OCI-LY3 (cell line): Measurements from ENCODE around the gene GTPBP1.

Experiments
- H2AFZ ChIP-seq: fragments of 200-600, 300-600 bp; shearing (Covaris generic); 2 replicates; pipeline ENCODE4 v1.6.0; 2014; ENCODE audit warnings: antibody characterized with exemption, low read depth, low read length
- H3K27ac ChIP-seq: fragments of 200-600, 300-600 bp; sonication (generic); 2 replicates; pipeline ENCODE4 v1.5.1; 2014; ENCODE audit warnings: mild to moderate bottlenecking, low read length, moderate library complexity, mixed read lengths
- H3K27me3 ChIP-seq: fragments of 200-600, 300-600 bp; sonication (generic); 2 replicates; pipeline ENCODE4 v1.6.1; 2014; ENCODE audit warnings: low read depth, low read length, mixed read lengths
- H3K36me3 ChIP-seq: fragments of 200-600, 300-600 bp; sonication (generic); replicated peaks from 2 replicates; pipeline ENCODE3; 2014; ENCODE audit warnings: low read depth, low read length, mixed read lengths
- H3K4me1 ChIP-seq: fragments of 300-600, 200-600 bp; sonication (generic); 2 replicates; pipeline ENCODE4 v1.6.1; 2014; ENCODE audit warnings: low read length, mixed read lengths
- H3K4me2 ChIP-seq: fragments of 200-600, 300-600 bp; sonication (generic); 2 replicates; pipeline ENCODE4 v1.6.1; 2014; ENCODE audit warnings: low read length, mixed read lengths
- H3K4me3 ChIP-seq: fragments of 300-600, 200-600 bp; sonication (generic); 2 replicates; pipeline ENCODE4 v1.5.1; 2014; ENCODE audit warnings: antibody characterized with exemption, mild to moderate bottlenecking, low read length, moderate library complexity
- H3K79me2 ChIP-seq: fragments of 300-600, 200-600 bp; shearing (Covaris generic); 2 replicates; pipeline ENCODE4 v1.6.1; 2014; ENCODE audit warnings: mild to moderate bottlenecking, low read length, mixed read lengths
- H3K9ac ChIP-seq: fragments of 300-600, 200-600 bp; shearing (Covaris generic); 2 replicates; pipeline ENCODE4 v1.6.0; 2014; ENCODE audit warnings: mild to moderate bottlenecking, low read length, moderate library complexity
- H3K9me3 ChIP-seq: fragments of 200-600, 300-600 bp; shearing (Covaris generic); 2 replicates; pipeline ENCODE4 v1.6.1; 2014; ENCODE audit warnings: low read length, mixed read lengths; ENCODE audit not compliant: insufficient read depth
- H4K20me1 ChIP-seq: fragments of 200-600, 300-600 bp; sonication (generic); 2 replicates; pipeline ENCODE4 v1.6.1; 2016; ENCODE audit warnings: low read length, mixed read lengths; ENCODE audit not compliant: insufficient read depth
- EZH2phosphoT487 ChIP-seq: fragments of 200-600 bp; shearing (Covaris generic); IDR thresholded peaks from 2 replicates; pipeline ENCODE4 v1.6.1; 2018; ENCODE audit warnings: antibody characterized with exemption, mixed run types, low read depth
- TF ChIP-seq, protein P1 (sequence below): fragments of 200-600, 300-600 bp; sonication (generic); IDR thresholded peaks from 2 replicates; pipeline ENCODE4 v1.5.1; 2014; ENCODE audit warnings: antibody characterized with exemption, low read length, low read depth

The GTPBP1 gene

DNA sequence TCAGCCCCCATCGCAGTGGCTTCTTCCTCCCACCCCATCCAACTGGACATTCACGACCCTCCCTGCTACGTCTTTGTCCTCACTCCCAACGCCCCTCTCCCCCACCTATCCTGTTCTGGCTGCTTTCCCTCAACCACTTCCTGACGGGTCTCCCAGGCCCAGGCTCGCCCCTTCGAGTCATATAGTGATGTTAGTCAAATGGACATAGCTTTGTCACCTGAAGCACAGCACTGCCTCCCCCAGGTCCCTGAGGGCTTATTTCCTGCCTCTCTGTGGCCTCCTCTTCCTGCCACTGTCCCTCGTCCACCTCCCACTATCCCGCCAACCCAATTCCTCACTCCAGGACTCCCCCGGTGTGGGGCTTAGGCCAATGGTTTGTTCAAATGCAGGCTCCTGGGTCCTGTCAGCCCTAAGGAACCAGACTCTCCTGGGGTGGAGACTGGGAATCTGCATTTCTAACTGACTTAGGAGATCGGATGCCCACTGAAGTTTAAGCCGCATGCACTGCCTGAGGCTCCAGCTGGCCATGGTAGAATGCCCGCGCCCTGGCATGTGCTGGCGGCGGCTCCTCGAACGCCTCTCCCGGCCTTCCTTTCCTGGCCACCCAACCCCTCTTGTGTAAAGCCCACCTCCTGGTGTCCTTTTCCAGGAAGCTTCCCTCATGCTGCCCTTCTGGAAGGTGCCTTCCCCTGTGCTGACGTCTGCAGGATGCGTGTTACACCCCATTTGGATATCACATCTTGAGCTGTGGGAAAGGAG, 31.7 kb downstream of the GTPBP1 start:
- TF ChIP-seq, protein P1, sequence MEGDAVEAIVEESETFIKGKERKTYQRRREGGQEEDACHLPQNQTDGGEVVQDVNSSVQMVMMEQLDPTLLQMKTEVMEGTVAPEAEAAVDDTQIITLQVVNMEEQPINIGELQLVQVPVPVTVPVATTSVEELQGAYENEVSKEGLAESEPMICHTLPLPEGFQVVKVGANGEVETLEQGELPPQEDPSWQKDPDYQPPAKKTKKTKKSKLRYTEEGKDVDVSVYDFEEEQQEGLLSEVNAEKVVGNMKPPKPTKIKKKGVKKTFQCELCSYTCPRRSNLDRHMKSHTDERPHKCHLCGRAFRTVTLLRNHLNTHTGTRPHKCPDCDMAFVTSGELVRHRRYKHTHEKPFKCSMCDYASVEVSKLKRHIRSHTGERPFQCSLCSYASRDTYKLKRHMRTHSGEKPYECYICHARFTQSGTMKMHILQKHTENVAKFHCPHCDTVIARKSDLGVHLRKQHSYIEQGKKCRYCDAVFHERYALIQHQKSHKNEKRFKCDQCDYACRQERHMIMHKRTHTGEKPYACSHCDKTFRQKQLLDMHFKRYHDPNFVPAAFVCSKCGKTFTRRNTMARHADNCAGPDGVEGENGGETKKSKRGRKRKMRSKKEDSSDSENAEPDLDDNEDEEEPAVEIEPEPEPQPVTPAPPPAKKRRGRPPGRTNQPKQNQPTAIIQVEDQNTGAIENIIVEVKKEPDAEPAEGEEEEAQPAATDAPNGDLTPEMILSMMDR, result no peak
- no peak for TF ChIP-seq EZH2phosphoT487
- no peak overlapping the region for H3K4me2 ChIP-seq
- no peak overlapping the region for H2AFZ ChIP-seq
- H3K27ac ChIP-seq, result no peak overlapping the region
- no peaks in the 10 kb centered on the region for H3K9me3 ChIP-seq
- H3K36me3 ChIP-seq, result peaks cover 91% of the 10 kb centered on the region
- H4K20me1 ChIP-seq, result peaks cover 10% of the 10 kb centered on the region; the same call in 1 of the 2 replicates
- no peak overlapping the region for H3K9ac ChIP-seq
- no peaks in the 10 kb centered on the region for H3K4me1 ChIP-seq
- H3K27me3 ChIP-seq, result no peaks in the 10 kb centered on the region
- no peak overlapping the region for H3K4me3 ChIP-seq
- no peaks in the 10 kb centered on the region for H3K79me2 ChIP-seq

DNA sequence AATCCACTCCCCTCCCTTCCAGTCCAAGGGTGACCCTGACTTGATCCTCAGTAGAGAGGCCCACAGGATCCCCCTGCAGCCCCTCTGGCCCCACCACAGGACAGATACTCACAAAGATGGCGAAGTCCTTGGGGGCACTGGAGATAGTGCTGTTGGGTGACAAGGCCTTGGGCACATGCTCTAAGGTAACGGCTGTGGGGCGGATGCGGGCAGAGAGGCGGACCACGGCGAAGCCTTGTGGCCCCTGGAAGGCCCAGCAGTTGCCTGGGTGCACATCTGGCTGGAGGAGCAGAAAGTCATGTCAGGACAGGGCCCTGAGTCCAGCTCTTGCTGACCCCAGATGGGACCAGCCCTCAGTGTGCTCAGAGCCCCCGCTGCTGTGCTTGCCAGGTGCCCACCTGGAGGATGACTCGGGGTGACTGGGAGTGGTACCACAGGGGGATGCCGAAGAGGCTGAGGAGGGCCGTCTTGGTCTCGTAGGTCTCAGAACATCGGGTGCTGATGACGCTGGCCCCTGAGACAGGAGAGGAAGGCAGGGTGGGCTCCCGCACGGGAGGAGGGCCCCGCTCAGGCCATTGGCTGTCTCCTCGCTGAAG, 32.8 kb downstream of the GTPBP1 start:
- no peak overlapping the region for H3K9ac ChIP-seq
- no peaks in the 10 kb centered on the region for H3K27me3 ChIP-seq
- H3K4me3 ChIP-seq, result no peak overlapping the region
- H3K9me3 ChIP-seq, result no peaks in the 10 kb centered on the region
- peaks cover 10% of the 10 kb centered on the region; the same call in 1 of the 2 replicates for H4K20me1 ChIP-seq
- H3K4me1 ChIP-seq, result no peaks in the 10 kb centered on the region
- no peak overlapping the region for H2AFZ ChIP-seq
- no peak overlapping the region for H3K27ac ChIP-seq
- TF ChIP-seq EZH2phosphoT487, result no peak
- TF ChIP-seq, protein P1, result no peak
- no peaks in the 10 kb centered on the region for H3K79me2 ChIP-seq
- H3K36me3 ChIP-seq, result peaks cover 91% of the 10 kb centered on the region
- H3K4me2 ChIP-seq, result no peak overlapping the region

DNA sequence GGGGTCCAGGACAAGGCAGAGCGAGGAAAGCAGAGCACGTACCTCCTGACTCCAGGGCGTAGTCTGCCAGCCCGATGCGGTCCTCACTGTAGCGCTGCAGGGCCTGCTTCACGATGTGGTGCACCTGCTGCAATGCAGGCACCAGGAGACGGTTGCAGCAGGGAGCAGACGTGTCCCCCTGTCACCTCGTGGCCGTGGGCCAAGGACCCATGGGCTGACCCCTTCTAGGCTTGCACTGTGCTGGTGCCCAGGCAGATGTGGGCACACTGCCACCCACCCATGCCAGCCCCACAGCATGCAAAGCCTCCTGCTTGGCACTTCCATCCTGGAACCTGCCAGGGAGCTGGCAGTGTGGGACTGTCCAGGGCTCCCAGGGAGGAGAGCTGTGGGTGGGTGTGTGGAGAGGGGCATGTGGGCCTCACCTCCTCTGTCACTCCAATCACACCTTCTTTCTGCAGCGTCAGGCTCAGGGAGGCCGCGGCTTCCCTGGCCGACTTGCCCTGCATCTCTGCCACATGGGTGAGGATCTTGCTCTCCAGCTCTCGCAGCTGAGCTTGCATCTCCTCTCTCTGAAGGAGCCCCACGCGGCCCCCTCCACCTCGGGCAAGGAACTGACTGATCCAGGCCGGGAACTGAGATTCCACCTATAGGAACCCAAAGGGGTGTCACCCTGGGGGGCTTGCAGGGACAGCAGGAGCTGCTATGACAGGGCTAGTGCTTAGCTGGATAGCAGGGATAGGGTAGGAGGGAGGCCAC, 33.7 kb downstream of the GTPBP1 start:
- H3K9ac ChIP-seq, result no peak overlapping the region
- H3K4me2 ChIP-seq, result no peak overlapping the region
- TF ChIP-seq, protein P1, result no peak
- no peak for TF ChIP-seq EZH2phosphoT487

DNA sequence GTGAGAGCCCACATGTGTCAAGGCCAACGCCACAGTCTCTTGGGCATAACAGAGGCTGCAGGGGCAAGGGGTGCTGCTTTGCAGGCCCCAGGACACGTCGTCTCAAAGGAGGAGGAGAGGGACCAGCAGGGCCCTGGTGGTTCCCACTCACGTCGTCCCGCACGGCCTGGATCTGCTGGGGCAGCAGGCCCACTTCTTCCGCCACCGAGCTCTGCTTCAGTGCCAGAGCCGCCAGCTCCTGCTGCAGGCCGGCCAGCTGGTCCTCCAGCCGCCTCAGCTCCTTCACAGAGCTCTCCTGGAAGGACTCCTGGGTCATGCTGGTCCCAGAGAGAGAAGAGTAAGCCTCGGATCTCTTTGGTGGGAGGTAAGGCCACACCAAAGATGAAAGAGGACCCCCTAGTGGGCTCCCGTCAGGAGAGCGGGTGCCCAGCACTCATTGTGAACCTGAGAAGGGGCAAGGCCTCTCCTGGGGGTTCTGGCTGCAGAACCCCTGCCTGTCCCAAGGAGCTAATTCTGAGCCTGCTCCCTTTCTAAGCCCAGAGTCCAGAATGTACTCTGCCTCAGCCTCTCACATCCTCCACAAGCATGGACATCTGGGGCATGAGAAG, 34.5 kb downstream of the GTPBP1 start:
- TF ChIP-seq, protein P1, result no peak
- no peak for TF ChIP-seq EZH2phosphoT487
- peaks cover 87% of the 10 kb centered on the region for H3K36me3 ChIP-seq

More for the DNA sequence above, 33.7 kb downstream of the GTPBP1 start:
- Histone ChIP-seq H3K27ac (no peak overlapping the region), H3K4me1 (no peaks in the 10 kb centered on the region), H2AFZ (no peak overlapping the region), H3K36me3 (peaks cover 85% of the 10 kb centered on the region), H3K4me3 (no peak overlapping the region), H4K20me1 (peaks cover under 1% of the 10 kb centered on the region; the same call in 1 of the 2 replicates), H3K27me3 (no peaks in the 10 kb centered on the region), H3K79me2 (no peaks in the 10 kb centered on the region), H3K9me3 (no peaks in the 10 kb centered on the region)

More for the DNA sequence above, 34.5 kb downstream of the GTPBP1 start:
- Histone ChIP-seq H3K79me2 (no peaks in the 10 kb centered on the region), H3K9ac (no peak overlapping the region), H2AFZ (no peak overlapping the region), H3K4me3 (no peak overlapping the region), H4K20me1 (no peaks in the 10 kb centered on the region; the same call in 1 of the 2 replicates), H3K4me1 (no peaks in the 10 kb centered on the region), H3K27me3 (no peaks in the 10 kb centered on the region), H3K27ac (no peak overlapping the region), H3K9me3 (no peaks in the 10 kb centered on the region), H3K4me2 (no peak overlapping the region)
